ENCODE results near the gene CMKLR1.

DNA sequence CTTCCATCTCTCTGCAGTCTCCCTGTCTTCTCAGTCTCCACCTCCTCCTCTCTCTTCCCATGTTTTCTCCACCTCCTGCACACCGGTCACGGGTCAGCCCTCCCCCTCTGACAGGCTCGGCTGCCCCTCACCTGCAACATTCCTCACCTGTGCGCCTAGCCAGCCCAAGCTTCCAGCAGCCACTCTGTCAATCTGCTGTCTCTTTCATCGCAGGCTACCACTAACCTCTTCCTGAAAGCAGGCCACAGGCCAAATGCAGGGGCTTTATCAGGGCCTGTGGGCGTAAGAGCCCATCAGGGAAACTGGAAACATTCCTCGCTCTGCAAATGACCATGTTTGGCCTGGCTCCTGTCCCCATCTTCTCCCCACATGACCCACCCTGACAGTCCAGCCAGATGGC lies 34.5 kb downstream of the CMKLR1 start:
- TF ChIP-seq CTCF (conservative IDR thresholded peaks at IDR 0.05 in 1 of 2, IDR thresholded peaks at IDR 0.05 in 1 of 2; ENCODE audit: low read depth in 1 of 2, low read length in 2 of 2) (no peak), EZH2 (IDR thresholded peaks at IDR 0.05; ENCODE audit: low read length, missing control alignments) (no peak)

Measured in fibroblast of lung (primary cell).